Measurements from ENCODE around the gene SPAG5. TPM values are rescaled to one million over a fixed set of nuclear protein-coding genes. Genes with fewer than 3 reads are reported as not detected.

Gene SPAG5
- total and polyA plus RNA-seq, 4 donors: 1.6 to 4.3 (median 2.9) TPM

GRCh38 chr17:28527859-28528258 lies 71.0 kb downstream of the SPAG5 start:
- no peak overlapping the region for H3K27ac ChIP-seq (ENCODE audit: low read depth in 1 of 2, low read length in 2 of 2)
- H3K27me3 ChIP-seq (ENCODE audit: control insufficient read depth in 1 of 2, insufficient read depth in 2 of 2, low read length in 1 of 2): no peaks in the 10 kb centered on the region
- no peaks in the 10 kb centered on the region for H3K9me3 ChIP-seq (ENCODE audit: control insufficient read depth, low read length)
- 89 to 90% methylated on average over 2 of the region's 2 CpGs for whole genome bisulfite sequencing, 2 donors
- DNase-seq: no peak
- H3K4me1 ChIP-seq (ENCODE audit: control insufficient read depth in 1 of 2, insufficient read depth in 2 of 2, low read length in 2 of 2): peaks cover 0 to 1% of the 10 kb centered on the region in 2 donors
- no peak overlapping the region for H3K4me3 ChIP-seq (ENCODE audit: low read length in 2 of 2)
- ATAC-seq (ENCODE audit: low FRiP score): no peak
- no peaks in the 10 kb centered on the region for H3K36me3 ChIP-seq (ENCODE audit: control insufficient read depth in 1 of 2, insufficient read depth in 2 of 2, low read length in 1 of 2)
- intact Hi-C loops (cut with DNase I): no loop called here

Other genes with a start within 250 kb of the SPAG5 start
- 10 to 100 TPM; 40.1 to 42.5 TPM for gene POLDIP2, start 241.5 kb downstream of the SPAG5 start, total RNA-seq
- gene POLDIP2, start 241.5 kb downstream of the SPAG5 start, polyA plus RNA-seq: 10 to 100 TPM; 36.6 to 41.4 TPM
- gene SEBOX, start 233.8 kb downstream of the SPAG5 start, total RNA-seq: not detected
- gene SEBOX, start 233.8 kb downstream of the SPAG5 start, polyA plus RNA-seq: not detected
- 1 to 10 TPM; 1.5 to 2.6 TPM for gene VTN, start 228.7 kb downstream of the SPAG5 start, total RNA-seq
- gene VTN, start 228.7 kb downstream of the SPAG5 start, polyA plus RNA-seq: 1 to 10 TPM in 1 of 2 donors, under 1 TPM in 1; 0.63 to 4.3 TPM
- gene SARM1, start 227.3 kb downstream of the SPAG5 start, total RNA-seq: 10 to 100 TPM; 14.5 to 20.3 TPM
- 10 to 100 TPM in 1 of 2 donors, 1 to 10 TPM in 1; 4.9 to 10.3 TPM for gene SARM1, start 227.3 kb downstream of the SPAG5 start, polyA plus RNA-seq
- gene SLC46A1, start 192.8 kb downstream of the SPAG5 start, total RNA-seq: 10 to 100 TPM in 1 of 2 donors, 1 to 10 TPM in 1; 6.4 to 16.7 TPM
- 10 to 100 TPM in 1 of 2 donors, 1 to 10 TPM in 1; 4.4 to 10.5 TPM for gene SLC46A1, start 192.8 kb downstream of the SPAG5 start, polyA plus RNA-seq
- not detected for gene SLC13A2, start 125.4 kb downstream of the SPAG5 start, total RNA-seq
- 10 to 100 TPM in 1 of 2 donors, not detected in 1; 23.8 TPM for gene SLC13A2, start 125.4 kb downstream of the SPAG5 start, polyA plus RNA-seq
- gene FOXN1, start 92.7 kb downstream of the SPAG5 start, total RNA-seq: not detected
- not detected for gene FOXN1, start 92.7 kb downstream of the SPAG5 start, polyA plus RNA-seq
- gene UNC119, start 46.4 kb downstream of the SPAG5 start, total RNA-seq: 10 to 100 TPM; 17.4 to 25.7 TPM
- 10 to 100 TPM; 18.7 to 36.6 TPM for gene UNC119, start 46.4 kb downstream of the SPAG5 start, polyA plus RNA-seq
- gene PIGS, start 27.5 kb downstream of the SPAG5 start, total RNA-seq: 10 to 100 TPM; 33.5 to 38.7 TPM
- gene PIGS, start 27.5 kb downstream of the SPAG5 start, polyA plus RNA-seq: 10 to 100 TPM; 21.8 to 37.7 TPM
- 10 to 100 TPM; 22.1 to 27.1 TPM for gene ALDOC, start 22.1 kb downstream of the SPAG5 start, total RNA-seq
- gene ALDOC, start 22.1 kb downstream of the SPAG5 start, polyA plus RNA-seq: 10 to 100 TPM; 15.4 to 30.4 TPM
- gene RSKR, start 15.2 kb upstream of the SPAG5 start, total RNA-seq: 10 to 100 TPM in 1 of 2 donors, 1 to 10 TPM in 1; 6.3 to 15.7 TPM
- gene RSKR, start 15.2 kb upstream of the SPAG5 start, polyA plus RNA-seq: 1 to 10 TPM in 1 of 2 donors, under 1 TPM in 1; 0.13 to 3.0 TPM
- 100 to 1,000 TPM; 100 to 135 TPM for gene BLTP2, start 46.1 kb upstream of the SPAG5 start, total RNA-seq
- 10 to 100 TPM; 27.7 to 27.8 TPM for gene BLTP2, start 46.1 kb upstream of the SPAG5 start, polyA plus RNA-seq
- gene SDF2, start 62.9 kb upstream of the SPAG5 start, total RNA-seq: 10 to 100 TPM; 34.8 to 40.8 TPM
- gene SDF2, start 62.9 kb upstream of the SPAG5 start, polyA plus RNA-seq: 10 to 100 TPM; 36.7 to 51.5 TPM
- 10 to 100 TPM; 73.1 to 81.2 TPM for gene SUPT6H, start 63.2 kb upstream of the SPAG5 start, total RNA-seq
- 10 to 100 TPM; 22.5 to 41.0 TPM for gene SUPT6H, start 63.2 kb upstream of the SPAG5 start, polyA plus RNA-seq
- gene PROCA1, start 112.9 kb upstream of the SPAG5 start, total RNA-seq: 1 to 10 TPM in 1 of 2 donors, under 1 TPM in 1; 0.78 to 6.6 TPM
- gene PROCA1, start 112.9 kb upstream of the SPAG5 start, polyA plus RNA-seq: 1 to 10 TPM; 5.1 to 5.3 TPM
- 100 to 1,000 TPM; 107 to 115 TPM for gene RAB34, start 118.8 kb upstream of the SPAG5 start, total RNA-seq
- 100 to 1,000 TPM; 133 to 303 TPM for gene RAB34, start 118.8 kb upstream of the SPAG5 start, polyA plus RNA-seq
- gene RPL23A, start 121.0 kb upstream of the SPAG5 start, total RNA-seq: 1,000 to 10,000 TPM; 1,133 to 1,177 TPM
- 1,000 to 10,000 TPM; 1,641 to 1,888 TPM for gene RPL23A, start 121.0 kb upstream of the SPAG5 start, polyA plus RNA-seq
- 1 to 10 TPM in 1 of 2 donors, under 1 TPM in 1; 0.90 to 2.5 TPM for gene TLCD1, start 127.2 kb upstream of the SPAG5 start, total RNA-seq
- 1 to 10 TPM in 1 of 2 donors, not detected in 1; 1.5 TPM for gene TLCD1, start 127.2 kb upstream of the SPAG5 start, polyA plus RNA-seq
- 1 to 10 TPM; 1.6 to 4.5 TPM for gene NEK8, start 129.8 kb upstream of the SPAG5 start, total RNA-seq
- gene NEK8, start 129.8 kb upstream of the SPAG5 start, polyA plus RNA-seq: 1 to 10 TPM; 2.0 to 5.3 TPM
- gene TRAF4, start 145.0 kb upstream of the SPAG5 start, total RNA-seq: 10 to 100 TPM; 18.8 to 24.6 TPM
- 10 to 100 TPM; 10.7 to 19.3 TPM for gene TRAF4, start 145.0 kb upstream of the SPAG5 start, polyA plus RNA-seq
- 10 to 100 TPM; 18.4 to 18.7 TPM for gene FAM222B, start 243.8 kb upstream of the SPAG5 start, total RNA-seq
- gene FAM222B, start 243.8 kb upstream of the SPAG5 start, polyA plus RNA-seq: 1 to 10 TPM; 3.6 to 4.6 TPM